ENCODE measurements around the gene TMEM9.

GRCh38 chr1:201128476-201128875 lies 25.8 kb downstream of the TMEM9 start:
- TF ChIP-seq CTCF (IDR thresholded peaks at IDR 0.05) (no peak), POLR2A (IDR thresholded peaks at IDR 0.05) (no peak)
